GM12878 (cell line): ENCODE data around the gene PI4KA. TPM values are rescaled to one million over a fixed set of nuclear protein-coding genes. Genes with fewer than 3 reads are reported as not detected.
"Not testable (repeated sequence)": the region's sequence is repeated elsewhere in the genome, so short reads cannot be mapped to it uniquely, and the experiment has no call there.

Experiments
- ATAC-seq: fragments of 200-7000 bp; cut with Tn5 transposase; 3 replicates; pipeline ENCODE4 v1.9.1; 2020; ENCODE audit warnings: mild to moderate bottlenecking, moderate library complexity
- BruUV-seq: library from RNA; stranded (reverse); fragments of 400-500 nt; replicated peaks from 2 replicates; lab custom pipeline; 2021; lab: Mats Ljungman, UMichigan
- CTCF ChIA-PET: fragments of 300-600 bp; sonication (Branson Sonifier 250); formaldehyde crosslinking; extraction: SDS; loops from one replicate; lab custom pipeline; 2021; ENCODE audit warnings: inconsistent platforms; lab: Yijun Ruan, JAX
- POLR2A ChIA-PET: fragments of 350-600 bp; formaldehyde crosslinking; extraction: SDS; loops from one replicate; lab custom pipeline; 2021; ENCODE audit warnings: inconsistent platforms; lab: Charles Lee
- RAD21 ChIA-PET: fragments of 300-600 bp; sonication (Branson Sonifier 250); formaldehyde crosslinking; loops from one replicate; lab custom pipeline; 2023; ENCODE audit warnings: antibody characterized with exemption; ENCODE audit not compliant: unreplicated experiment; lab: Charles Lee
- SMC1A ChIA-PET: fragments of 300-600 bp; sonication (Branson Sonifier 250); formaldehyde crosslinking; loops from one replicate; lab custom pipeline; 2023; ENCODE audit not compliant: unreplicated experiment, uncharacterized antibody; lab: Charles Lee
- DNase-seq: peaks from one replicate; pipeline ENCODE4 v3.0.0-alpha.2; 2011; ENCODE audit warnings: low read depth, low spot score
- FAIRE-seq: peaks from 3 replicates; lab custom pipeline; 2011; peaks lifted over from hg19 to GRCh38; lab: Jason Lieb, UNC
- H2AFZ ChIP-seq: 2 replicates; pipeline ENCODE4 v1.6.0; 2011; ENCODE audit warnings: low read depth, low read length, control low read depth; ENCODE audit not compliant: control insufficient read depth
- H3K27ac ChIP-seq: 2 replicates; pipeline ENCODE4 v1.5.1; 2011; ENCODE audit warnings: control low read depth; ENCODE audit not compliant: control insufficient read depth, insufficient read depth
- H3K27me3 ChIP-seq, 2 experiments: replicated peaks in 1 of 2; 2 replicates each; pipeline versions ENCODE4 v1.6.0 to v1.6.1; 2011; ENCODE audit warnings: low read length in 1 of 2; ENCODE audit not compliant: control insufficient read depth in 2 of 2, insufficient read depth in 2 of 2
- H3K36me3 ChIP-seq, 2 experiments: 2 replicates each; pipeline ENCODE4 v1.5.1; 2011; ENCODE audit warnings: low read length in 1 of 2; ENCODE audit not compliant: control insufficient read depth in 2 of 2, insufficient read depth in 2 of 2
- H3K4me1 ChIP-seq: 2 replicates; pipeline ENCODE4 v1.6.1; 2011; ENCODE audit warnings: mild to moderate bottlenecking, low read length, moderate library complexity, mixed read lengths; ENCODE audit not compliant: control insufficient read depth, insufficient read depth
- H3K4me2 ChIP-seq: 2 replicates; pipeline ENCODE4 v1.6.0; 2011; ENCODE audit warnings: control low read depth; ENCODE audit not compliant: control insufficient read depth, insufficient read depth
- H3K4me3 ChIP-seq: fragments of 200-600 bp; sonication (generic); 2 replicates; pipeline ENCODE4 v1.5.1; 2016
- H3K79me2 ChIP-seq: 2 replicates; pipeline ENCODE4 v1.6.0; 2011; ENCODE audit warnings: low read length; ENCODE audit not compliant: control insufficient read depth, insufficient read depth
- H3K9ac ChIP-seq: 2 replicates; pipeline ENCODE4 v1.8.0; 2011; ENCODE audit warnings: low read length, control low read depth, mixed read lengths; ENCODE audit not compliant: control insufficient read depth, insufficient read depth
- H3K9me3 ChIP-seq: replicated peaks from 3 replicates; pipeline ENCODE4 v1.5.1; 2011; ENCODE audit warnings: mild to moderate bottlenecking, low read length; ENCODE audit not compliant: control insufficient read depth, insufficient read depth
- H4K20me1 ChIP-seq: 2 replicates; pipeline ENCODE4 v1.6.0; 2011; ENCODE audit not compliant: control insufficient read depth, insufficient read depth
- RAD51 ChIP-seq: fragments of 450-650 bp; IDR thresholded peaks from 2 replicates; pipeline ENCODE4 v1.6.1; 2016; ENCODE audit warnings: moderate library complexity, mild to moderate bottlenecking, inconsistent platforms
- WGBS: methylation state at CpG from one replicate; pipeline ENCODE4 v1.1.6; 2016; ENCODE audit warnings: low lambda C conversion rate; ENCODE audit not compliant: insufficient replicate concordance, insufficient coverage; ENCODE audit errors: missing lambda C conversion rate; 5-methylcytosine and 5-hydroxymethylcytosine counted together
- in situ Hi-C: fragments of 300-500 bp; cut with MboI; formaldehyde crosslinking; loops from 9 replicates; pipeline ENCODE4 v1.14.3; 2018; ENCODE audit warnings: mixed read lengths
- intact Hi-C: fragments of 100-400 bp; cut with micrococcal nuclease; formaldehyde crosslinking; loops from one replicate; pipeline ENCODE4 v1.14.2; 2022; ENCODE audit not compliant: unreplicated experiment
- polyA plus RNA-seq, 11 experiments: library from polyadenylated mRNA; depleted of rRNA in 4 of 11; unstranded in 6 of 11; stranded (reverse) in 5 of 11; fragments of >200 nt; fragmentation: Nextera tagmentation in 4 of 11; fragmentation: Illumina TruSeq in 1 of 11; extraction: Ambion mirVana in 4 of 11; extraction: Trizol in 1 of 11; gene quantifications; 1 replicate in 1 of 11; 2 replicates in 10 of 11; pipeline versions ENCODE4 v1.2.1 to v1.2.3, GENCODE V29; 2011 to 2016; ENCODE audit warnings: inconsistent platforms in 2 of 11, missing spikeins in 2 of 11, low read depth in 1 of 11
- total RNA-seq, 4 experiments: library from RNA; depleted of rRNA in 3 of 4; stranded (reverse); fragments of >200 nt in 3 of 4; fragmentation: Illumina TruSeq in 1 of 4; extraction: Trizol in 1 of 4; gene quantifications; 2 replicates each; pipeline versions ENCODE4 v1.2.1 to v1.2.3, GENCODE V29; 2013 to 2021

PI4KA gene
- total and polyA plus RNA-seq, 10 of the 15 experiments (the other 5 are each of a cell fraction or from before 2014, with no cell fraction given): 4.2 to 78.4 (median 42.1) TPM

- H3K36me3 ChIP-seq, H2AFZ ChIP-seq, H4K20me1 ChIP-seq, H3K79me2 ChIP-seq, FAIRE-seq, BruUV-seq, H3K4me3 ChIP-seq, in situ Hi-C loops, ATAC-seq, SMC1A ChIA-PET, H3K27me3 ChIP-seq, H3K4me2 ChIP-seq, H3K27ac ChIP-seq, H3K9ac ChIP-seq, H3K4me1 ChIP-seq, H3K9me3 ChIP-seq, POLR2A ChIA-PET, RAD21 ChIA-PET, intact Hi-C loops, DNase-seq: not testable (repeated sequence)
- CTCF ChIA-PET: interaction anchor here (0.6 to 1.0 kb wide), 2 partner anchors 8 to 46 kb away, joined by 3 read pairs; no protein-coding TSS in a partner anchor
- WGBS: 67% methylated on average over 5 of the region's 5 CpGs
These were observed 32.0 kb downstream of the PI4KA start for GRCh38 chr22:20826373-20827152.

GRCh38 chr22:20825624-20826023 lies 33.0 kb downstream of the PI4KA start:
- Histone ChIP-seq H3K4me3 (no peak overlapping the region), H3K79me2 (no peaks in the 10 kb centered on the region), H3K4me1 (no peaks in the 10 kb centered on the region), H3K27ac (no peak overlapping the region), H2AFZ (no peak overlapping the region), H3K4me2 (no peak overlapping the region), H3K9ac (no peak overlapping the region), H3K27me3 (no peaks in the 10 kb centered on the region), H3K36me3 (peaks cover 2% of the 10 kb centered on the region in 2 experiments), H4K20me1 (no peaks in the 10 kb centered on the region), H3K9me3 (no peaks in the 10 kb centered on the region)
- DNase-seq (no peak), FAIRE-seq (no peak), ATAC-seq (no peak)
- ChIA-PET CTCF (interaction anchor here (1.0 kb wide), 1 partner anchor 9 kb away, joined by 3 read pairs; no protein-coding TSS in a partner anchor), RAD21 (no interaction called here), SMC1A (no interaction called here), POLR2A (no interaction called here)
- over 99% methylated on average over 6 of the region's 6 CpGs for WGBS
- in situ Hi-C loops: no loop called here
- intact Hi-C loops: no loop called here
- TF ChIP-seq RAD51: no peak
- no TSS peak for BruUV-seq

- FAIRE-seq, RAD21 ChIA-PET: not testable (repeated sequence)
These were observed 33.4 kb downstream of the PI4KA start for GRCh38 chr22:20825216-20825615.

More at GRCh38 chr22:20825216-20825615, 33.4 kb downstream of the PI4KA start:
- H3K9ac ChIP-seq, DNase-seq, H3K36me3 ChIP-seq, H3K9me3 ChIP-seq, H3K4me3 ChIP-seq, H3K27ac ChIP-seq, POLR2A ChIA-PET, SMC1A ChIA-PET, in situ Hi-C loops, H4K20me1 ChIP-seq, BruUV-seq, H3K4me2 ChIP-seq, H3K27me3 ChIP-seq, H2AFZ ChIP-seq, ATAC-seq, H3K4me1 ChIP-seq, H3K79me2 ChIP-seq, intact Hi-C loops: not testable (repeated sequence)
- CTCF ChIA-PET: interaction anchor here (1.0 kb wide), 1 partner anchor 9 kb away, joined by 3 read pairs; no protein-coding TSS in a partner anchor
- 93% methylated on average over 4 of the region's 4 CpGs for WGBS
